ENCODE data around the gene CHMP2A.
"Not testable (repeated sequence)": the region's sequence is repeated elsewhere in the genome, so short reads cannot be mapped to it uniquely, and the experiment has no call there.

The CHMP2A gene

GRCh38 chr19:58555369-58555885 lies 522 bp upstream of the CHMP2A start:
- no peak for DNase-seq (ENCODE audit: low read depth)

- no peak for DNase-seq (ENCODE audit: low read depth)
These were observed 959 bp downstream of the CHMP2A start for GRCh38 chr19:58553799-58554493.

- DNase-seq (ENCODE audit: low read depth) = no peak
These were observed 2.2 kb downstream of the CHMP2A start for GRCh38 chr19:58552655-58553054.

- DNase-seq (ENCODE audit: low read depth) = no peak
These were observed 3.1 kb downstream of the CHMP2A start for GRCh38 chr19:58551577-58552471.

- DNase-seq (ENCODE audit: low read depth) = no peak
These were observed 3.8 kb downstream of the CHMP2A start for GRCh38 chr19:58551123-58551497.

DNA sequence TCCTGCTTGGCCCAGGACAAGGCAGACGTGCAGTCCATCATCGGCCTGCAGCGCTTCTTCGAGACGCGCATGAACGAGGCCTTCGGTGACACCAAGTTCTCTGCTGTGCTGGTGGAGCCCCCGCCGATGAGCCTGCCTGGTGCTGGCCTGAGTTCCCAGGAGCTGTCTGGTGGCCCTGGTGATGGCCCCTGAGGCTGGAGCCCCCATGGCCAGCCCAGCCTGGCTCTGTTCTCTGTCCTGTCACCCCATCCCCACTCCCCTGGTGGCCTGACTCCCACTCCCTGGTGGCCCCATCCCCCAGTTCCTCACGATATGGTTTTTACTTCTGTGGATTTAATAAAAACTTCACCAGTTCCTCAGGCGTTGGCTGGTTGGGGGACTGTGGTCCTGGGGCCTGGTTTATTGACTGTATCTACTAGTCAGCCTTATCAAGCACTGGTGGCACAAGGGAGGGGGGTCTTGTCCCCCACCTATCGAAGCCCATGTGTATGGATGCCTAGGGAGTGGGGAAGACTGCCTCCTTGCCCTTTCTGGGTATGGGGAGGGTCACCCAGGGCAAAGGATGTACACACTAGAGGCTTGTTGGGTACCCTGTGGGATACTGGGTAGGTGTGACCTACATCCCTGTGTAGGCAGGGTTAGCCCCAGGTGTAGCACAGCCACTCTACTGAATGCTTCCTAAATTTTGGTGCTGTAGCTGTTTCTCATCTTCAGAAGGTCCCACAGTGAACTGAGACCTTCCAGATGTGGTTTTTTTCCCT lies 4.4 kb downstream of the CHMP2A start:
- no peak for DNase-seq (ENCODE audit: low read depth)

GRCh38 chr19:58549664-58550361 lies 5.1 kb downstream of the CHMP2A start:
- no peak for DNase-seq (ENCODE audit: low read depth)

- DNase-seq (ENCODE audit: low read depth) = no peak
These were observed 5.8 kb downstream of the CHMP2A start for GRCh38 chr19:58548859-58549663.

- no peak for DNase-seq (ENCODE audit: low read depth)
These were observed 7.3 kb downstream of the CHMP2A start for GRCh38 chr19:58547323-58548312.

GRCh38 chr19:58546019-58546530 lies 8.8 kb downstream of the CHMP2A start:
- DNase-seq (ENCODE audit: low read depth) = no peak

- no peak for DNase-seq (ENCODE audit: low read depth)
These were observed 9.5 kb downstream of the CHMP2A start for GRCh38 chr19:58545286-58546018.

DNA sequence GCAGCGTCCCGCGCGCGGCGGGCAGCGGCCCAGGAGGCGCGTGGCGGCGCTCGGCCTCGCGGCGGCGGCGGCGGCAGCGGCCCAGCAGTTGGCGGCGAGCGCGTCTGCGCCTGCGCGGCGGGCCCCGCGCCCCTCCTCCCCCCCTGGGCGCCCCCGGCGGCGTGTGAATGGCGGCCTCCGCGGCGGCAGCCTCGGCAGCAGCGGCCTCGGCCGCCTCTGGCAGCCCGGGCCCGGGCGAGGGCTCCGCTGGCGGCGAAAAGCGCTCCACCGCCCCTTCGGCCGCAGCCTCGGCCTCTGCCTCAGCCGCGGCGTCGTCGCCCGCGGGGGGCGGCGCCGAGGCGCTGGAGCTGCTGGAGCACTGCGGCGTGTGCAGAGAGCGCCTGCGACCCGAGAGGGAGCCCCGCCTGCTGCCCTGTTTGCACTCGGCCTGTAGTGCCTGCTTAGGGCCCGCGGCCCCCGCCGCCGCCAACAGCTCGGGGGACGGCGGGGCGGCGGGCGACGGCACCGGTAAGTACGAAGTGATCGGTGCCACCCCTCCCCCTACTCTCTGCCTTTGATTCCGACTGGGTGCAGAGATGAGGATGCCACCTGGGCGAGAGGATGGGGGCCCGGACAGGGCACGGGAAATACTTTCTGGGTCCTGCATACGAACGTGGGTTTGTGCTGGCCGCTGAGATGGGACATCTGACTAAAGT lies 10.2 kb downstream of the CHMP2A start:
- no peak for DNase-seq (ENCODE audit: low read depth)

DNA sequence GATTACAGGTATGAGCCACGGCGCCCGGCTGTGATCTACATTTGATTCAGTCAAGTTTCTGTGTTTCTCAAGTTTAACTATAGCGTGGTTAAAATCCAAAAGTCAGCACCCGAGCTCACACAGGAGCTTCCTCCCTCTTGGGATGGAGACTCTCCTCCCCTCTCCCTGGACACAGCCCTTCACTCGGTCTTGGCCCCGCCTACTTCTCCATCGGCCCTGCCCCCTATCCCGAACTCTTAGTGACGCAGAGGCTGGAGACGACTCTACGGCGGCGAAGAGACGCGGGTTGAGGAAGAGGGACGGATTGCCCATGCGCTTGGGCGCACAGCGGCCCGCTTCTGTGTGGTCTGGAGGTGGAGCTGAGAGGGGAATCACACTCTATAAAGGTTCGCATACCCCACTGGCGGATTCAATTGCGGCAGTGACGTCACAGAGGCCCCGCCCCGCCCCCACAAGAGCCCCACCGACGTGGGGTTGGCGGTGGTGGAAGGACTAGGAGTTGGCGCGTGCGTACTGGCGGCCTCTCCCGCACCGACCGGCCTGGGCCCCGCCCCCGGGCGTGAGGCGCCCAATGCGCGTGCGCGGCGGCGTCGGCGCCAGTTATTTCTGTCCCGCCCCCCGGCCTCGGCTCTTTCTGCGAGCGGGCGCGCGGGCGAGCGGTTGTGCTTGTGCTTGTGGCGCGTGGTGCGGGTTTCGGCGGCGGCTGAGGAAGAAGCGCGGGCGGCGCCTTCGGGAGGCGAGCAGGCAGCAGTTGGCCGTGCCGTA lies 10.9 kb downstream of the CHMP2A start, which contains the start of gene TRIM28:
Gene TRIM28 (plus strand): TSS at position 239 of the 765 bp plus-strand sequence. CDS start 694 bp downstream, outside the sequence.
- peak; percentile 98 for DNase-seq (ENCODE audit: low read depth)

DNA sequence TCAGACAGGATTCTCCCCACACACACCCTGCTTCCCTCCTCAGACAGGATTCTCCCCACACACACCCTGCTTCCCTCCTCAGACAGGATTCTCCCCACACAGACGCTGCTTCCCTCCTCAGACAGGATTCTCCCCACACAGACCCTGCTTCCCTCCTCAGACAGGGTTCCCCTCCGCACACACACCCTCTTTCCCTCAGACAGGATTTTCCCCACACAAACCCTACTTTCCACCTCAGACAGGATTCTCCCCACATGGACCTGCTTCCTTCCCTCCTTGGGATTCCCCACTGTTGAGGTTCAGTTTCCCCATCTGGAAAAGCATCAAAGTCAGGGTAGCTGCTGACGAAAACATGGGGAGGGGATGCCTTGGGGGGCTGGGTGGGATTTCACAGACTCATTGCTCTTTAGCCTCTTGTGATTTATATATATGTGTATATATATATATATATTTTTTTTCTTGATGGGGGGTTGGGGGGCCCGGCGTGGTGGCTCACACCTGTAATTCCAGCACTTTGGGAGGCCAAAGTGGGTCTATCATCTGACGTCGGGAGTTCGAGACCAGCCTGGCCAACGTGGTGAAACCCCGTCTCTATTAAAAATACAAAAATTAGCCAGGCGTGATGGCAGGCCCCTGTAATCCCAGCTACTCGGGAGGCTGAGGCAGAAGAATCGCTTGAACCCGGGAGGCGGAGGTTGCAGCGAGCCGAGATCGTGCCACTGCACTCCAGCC lies 12.1 kb downstream of the CHMP2A start:
- not testable (repeated sequence) for DNase-seq (ENCODE audit: low read depth)

- DNase-seq (ENCODE audit: low read depth) = not testable (repeated sequence)
These were observed 15.7 kb downstream of the CHMP2A start for GRCh38 chr19:58539169-58539559.
